Epidermal melanocyte (primary cell): ENCODE results near the gene SIN3B.
"Not testable (repeated sequence)": the region's sequence is repeated elsewhere in the genome, so short reads cannot be mapped to it uniquely, and the experiment has no call there.

Experiments
- DNase-seq: peaks from one replicate; pipeline ENCODE4 v3.0.0; 2011; ENCODE audit warnings: low spot score; ENCODE audit not compliant: insufficient read length

The SIN3B gene

GRCh38 chr19:16868423-16869130, 39.4 kb downstream of the SIN3B start:
- no peak for DNase-seq

- no peak for DNase-seq
Observed at GRCh38 chr19:16869331-16869972, 40.3 kb downstream of the SIN3B start.

GRCh38 chr19:16871871-16872270, 42.7 kb downstream of the SIN3B start:
- DNase-seq = no peak

GRCh38 chr19:16872728-16873127, 43.5 kb downstream of the SIN3B start:
- DNase-seq = no peak

GRCh38 chr19:16873594-16873993, 44.4 kb downstream of the SIN3B start:
- no peak for DNase-seq

GRCh38 chr19:16874250-16874977, 45.2 kb downstream of the SIN3B start:
- DNase-seq = no peak

GRCh38 chr19:16874978-16875299, 45.7 kb downstream of the SIN3B start:
- not testable (repeated sequence) for DNase-seq

GRCh38 chr19:16875584-16876555, 46.7 kb downstream of the SIN3B start:
- no peak for DNase-seq

- DNase-seq = no peak
Observed at GRCh38 chr19:16876904-16877361, 47.7 kb downstream of the SIN3B start.

GRCh38 chr19:16877581-16877980, 48.4 kb downstream of the SIN3B start:
- no peak for DNase-seq

GRCh38 chr19:16878181-16878965, 49.2 kb downstream of the SIN3B start:
- DNase-seq = no peak

- DNase-seq = no peak
Observed at GRCh38 chr19:16880884-16881554, 51.8 kb downstream of the SIN3B start.

- DNase-seq = no peak
Observed at GRCh38 chr19:16882146-16882545, 52.9 kb downstream of the SIN3B start.

- DNase-seq = no peak
Observed at GRCh38 chr19:16883522-16883921, 54.3 kb downstream of the SIN3B start.

- DNase-seq = no peak
Observed at GRCh38 chr19:16885166-16885565, 56.0 kb downstream of the SIN3B start.

GRCh38 chr19:16886305-16886880, 57.2 kb downstream of the SIN3B start:
- DNase-seq = no peak

- no peak for DNase-seq
Observed at GRCh38 chr19:16887353-16888265, 58.4 kb downstream of the SIN3B start.

- DNase-seq = no peak
Observed at GRCh38 chr19:16888629-16889365, 59.6 kb downstream of the SIN3B start, which contains the start of gene F2RL3. Gene F2RL3, plus strand, starts transcription at chr19:16888999. Its CDS starts 191 bp downstream, at chr19:16889190.
